HG03571 (cell line): Measurements from ENCODE around the gene SCRT2.
"Not testable (repeated sequence)": the region's sequence is repeated elsewhere in the genome, so short reads cannot be mapped to it uniquely, and the experiment has no call there.

Experiments used
- ATAC-seq: cut with Tn5 transposase; IDR thresholded peaks from one replicate; pipeline ENCODE4 v1.9.1; 2021; ENCODE audit not compliant: unreplicated experiment

Gene SCRT2

GRCh38 chr20:653110-653589 is 22.5 kb downstream of the SCRT2 start, which contains the start of gene SRXN1:
Gene SRXN1 (minus strand): TSS chr20:653200. CDS start chr20:653185, 15 bp downstream.
- ATAC-seq: peak; percentile 82

- ATAC-seq: no peak
Measured at GRCh38 chr20:652615-653109, 22.9 kb downstream of the SCRT2 start.

DNA sequence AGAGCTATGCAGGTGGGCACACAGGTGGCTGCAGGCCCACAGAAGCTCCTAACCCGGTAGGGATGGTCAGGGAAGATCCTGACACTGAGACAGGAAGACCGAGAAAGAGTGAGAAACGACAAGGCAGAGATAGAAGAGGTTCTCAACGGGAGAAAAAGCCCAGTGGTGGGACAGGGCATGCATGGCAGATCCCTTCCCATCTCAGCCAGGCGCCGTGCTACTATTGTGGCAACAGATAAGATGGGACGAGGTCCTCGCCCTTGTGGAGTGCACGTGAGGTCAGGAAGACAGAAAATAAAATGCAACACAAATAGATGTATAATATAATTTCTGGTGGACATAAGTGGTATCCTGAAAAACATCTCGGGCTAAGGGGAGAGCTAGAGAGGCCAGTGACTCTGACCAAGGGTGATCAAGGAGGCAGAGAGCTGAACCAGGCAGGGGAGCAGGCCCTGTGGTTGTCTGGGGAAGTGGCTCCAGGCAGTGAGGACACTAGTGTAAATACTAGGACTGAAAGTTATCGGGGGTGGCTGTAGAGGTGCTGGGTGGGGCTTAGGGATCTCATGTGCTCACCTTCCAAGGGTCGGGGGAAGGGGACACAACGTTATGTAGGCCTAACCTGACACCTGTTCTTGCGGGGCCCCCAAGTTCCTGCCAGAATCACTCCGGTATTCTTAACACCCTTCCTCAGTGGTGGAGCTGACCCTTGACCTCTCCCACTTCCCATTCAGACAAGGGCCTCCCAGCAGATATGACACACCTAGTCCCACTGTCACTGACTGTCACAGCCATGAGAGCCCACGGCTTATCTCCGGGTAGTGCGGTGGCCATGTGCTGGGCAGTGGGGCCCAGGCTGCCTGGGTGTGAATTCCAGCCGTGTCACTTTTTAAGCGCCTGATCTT is 23.6 kb downstream of the SCRT2 start:
- no peak for ATAC-seq

DNA sequence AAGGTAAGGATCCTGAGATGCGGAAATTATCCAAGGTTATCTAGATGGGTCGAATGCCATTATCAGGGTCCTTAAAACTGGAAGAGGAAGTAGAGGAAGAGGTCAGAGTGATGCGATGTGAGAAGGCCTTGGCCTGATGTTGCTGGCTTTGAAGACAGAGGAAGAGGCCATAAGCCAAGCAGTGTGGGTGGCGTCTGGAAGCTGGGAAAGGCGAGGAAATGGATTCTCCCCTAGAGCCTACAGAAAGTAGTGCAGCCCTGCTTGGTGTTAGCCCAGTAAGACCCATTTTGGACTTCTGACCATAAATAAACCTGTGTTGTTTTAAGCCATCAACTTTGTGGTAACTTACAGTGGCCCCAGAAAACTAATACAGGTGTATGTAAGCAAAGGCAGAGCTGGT is 24.6 kb downstream of the SCRT2 start:
- no peak for ATAC-seq

DNA sequence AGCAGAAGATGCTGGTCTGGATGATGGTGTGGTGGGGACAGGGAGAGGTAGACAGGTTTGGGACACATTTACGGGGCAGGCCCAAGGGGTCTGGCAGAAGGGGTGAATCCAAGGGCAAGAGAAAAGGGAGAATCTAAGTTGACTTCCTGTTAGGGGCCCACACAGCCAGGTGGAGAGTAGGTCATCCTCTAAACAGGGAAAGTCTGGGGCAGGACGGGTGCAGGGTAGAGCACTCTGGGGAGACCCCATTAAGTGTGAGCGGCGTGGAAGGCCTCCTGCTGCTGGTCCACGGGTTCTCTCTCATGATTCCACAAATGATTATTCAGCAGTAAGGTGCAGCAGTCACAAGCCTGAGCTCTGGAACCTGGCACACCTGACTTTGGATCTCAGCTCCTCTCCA is 25.3 kb downstream of the SCRT2 start:
- ATAC-seq: no peak

DNA sequence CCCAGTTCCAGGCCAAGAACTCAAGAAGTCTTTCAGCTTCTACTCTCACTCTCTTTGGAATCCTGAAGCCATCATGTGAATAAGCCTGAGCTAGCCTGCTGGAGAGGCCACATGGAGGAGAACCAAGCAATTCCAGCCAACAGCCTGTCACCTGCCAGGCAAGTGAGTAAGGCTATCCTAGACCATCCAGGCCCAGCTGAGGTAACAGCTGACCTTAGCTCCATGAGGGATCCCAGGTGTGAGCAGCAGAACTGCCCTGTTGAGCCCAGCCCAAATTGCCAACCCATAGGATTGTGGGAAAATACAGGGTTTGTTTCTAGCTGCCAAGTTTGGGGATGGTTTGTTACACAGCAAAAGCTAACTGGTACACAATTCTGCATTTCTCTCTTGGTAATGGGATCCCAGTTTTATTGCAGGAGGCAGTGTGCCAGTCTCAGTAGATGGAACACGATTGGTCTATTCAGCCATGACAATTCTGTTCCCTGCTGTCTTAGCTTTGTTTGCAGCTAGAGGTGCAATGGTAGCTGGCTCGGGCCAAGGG is 28.1 kb downstream of the SCRT2 start:
- ATAC-seq: no peak

DNA sequence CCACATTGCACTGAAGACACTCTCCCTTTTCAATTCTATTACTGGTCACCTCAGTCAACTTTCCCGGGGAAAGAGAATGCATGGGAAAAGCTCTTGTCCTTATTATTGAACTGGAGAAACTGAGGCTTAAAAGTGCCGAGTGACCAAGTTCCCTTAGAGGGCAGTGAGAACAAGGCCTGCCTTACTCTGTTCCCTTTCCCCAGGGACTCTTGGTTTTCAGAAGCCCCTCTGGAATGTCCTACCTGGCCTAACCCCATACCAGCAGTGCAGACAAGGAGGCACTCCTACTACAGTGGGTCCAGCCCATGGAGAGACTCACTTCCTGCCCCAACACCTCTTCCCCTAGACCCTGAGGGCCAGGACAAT is 28.8 kb downstream of the SCRT2 start:
- no peak for ATAC-seq

GRCh38 chr20:646107-646867 is 29.3 kb downstream of the SCRT2 start:
- no peak for ATAC-seq

- no peak for ATAC-seq
Measured at GRCh38 chr20:645318-646106, 30.1 kb downstream of the SCRT2 start.

DNA sequence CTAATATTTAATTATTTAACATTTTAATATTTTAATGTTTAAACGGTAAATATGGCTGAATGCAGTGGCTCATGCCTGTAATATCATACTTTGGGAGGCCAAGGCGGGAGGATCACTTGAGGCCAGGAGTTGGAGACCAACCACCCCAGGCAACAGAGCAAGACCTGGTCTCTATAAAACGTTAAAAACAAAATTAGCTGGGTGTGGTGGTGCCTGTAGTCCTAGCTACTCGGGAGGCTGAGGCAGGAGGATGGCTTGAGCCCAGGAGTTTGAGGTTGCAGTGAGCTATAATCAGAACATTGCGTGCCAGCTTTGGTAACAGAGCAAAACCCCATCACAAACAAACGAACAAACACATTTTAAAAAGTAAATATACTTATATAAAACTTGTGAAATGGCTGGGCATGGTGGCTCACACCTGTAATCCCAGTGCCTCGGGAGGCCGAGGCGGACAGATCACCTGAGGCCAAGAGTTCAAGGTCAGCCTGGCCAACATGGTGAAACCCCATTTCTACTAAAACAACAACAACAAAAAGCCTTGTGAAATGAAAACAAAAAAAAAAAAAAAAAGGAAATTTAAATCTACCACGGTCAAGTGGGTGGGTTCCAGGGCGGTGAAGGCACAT is 30.8 kb downstream of the SCRT2 start:
- no peak for ATAC-seq

DNA sequence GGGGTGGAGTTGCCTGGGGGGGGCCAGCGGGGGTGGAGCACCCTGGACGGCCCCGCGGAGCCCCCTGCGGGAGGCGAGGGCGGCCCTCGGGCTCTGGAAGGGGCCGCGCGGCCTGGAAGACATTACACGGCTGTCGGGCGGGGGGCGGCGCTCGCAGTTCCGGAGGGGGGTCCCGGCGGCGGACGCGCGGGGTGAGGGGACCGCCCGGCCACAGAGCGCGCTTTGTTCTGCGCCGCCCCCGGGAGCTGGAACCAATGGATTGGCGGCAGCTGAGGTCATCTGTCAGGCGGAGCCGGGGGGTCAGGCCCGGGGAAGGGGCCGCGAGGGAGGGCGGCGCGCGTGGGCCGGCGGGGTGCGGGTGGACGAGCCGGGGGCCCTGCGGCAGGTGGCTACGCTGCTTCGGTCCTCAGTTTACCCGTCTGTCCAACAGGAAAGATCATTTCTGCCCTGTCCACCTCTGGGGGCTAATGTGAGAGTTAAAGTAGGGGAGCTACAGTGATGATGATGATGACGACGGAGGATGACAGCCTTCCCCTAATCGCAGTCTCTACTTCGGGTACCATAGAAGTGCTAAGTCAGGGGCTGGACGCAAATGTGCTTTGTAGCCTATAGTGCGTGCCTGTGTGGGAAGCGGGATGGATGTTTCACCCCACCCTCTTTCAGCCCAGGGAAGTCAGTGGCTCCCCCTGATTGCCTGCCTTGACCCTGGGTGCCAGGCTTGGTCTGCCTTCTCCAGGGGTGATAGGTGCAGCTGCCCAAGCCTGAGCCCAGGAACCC is 33.0 kb downstream of the SCRT2 start:
- no peak for ATAC-seq

GRCh38 chr20:642013-642397 is 33.6 kb downstream of the SCRT2 start:
- ATAC-seq: not testable (repeated sequence)

- ATAC-seq: no peak
Measured at GRCh38 chr20:641516-641875, 34.1 kb downstream of the SCRT2 start.

DNA sequence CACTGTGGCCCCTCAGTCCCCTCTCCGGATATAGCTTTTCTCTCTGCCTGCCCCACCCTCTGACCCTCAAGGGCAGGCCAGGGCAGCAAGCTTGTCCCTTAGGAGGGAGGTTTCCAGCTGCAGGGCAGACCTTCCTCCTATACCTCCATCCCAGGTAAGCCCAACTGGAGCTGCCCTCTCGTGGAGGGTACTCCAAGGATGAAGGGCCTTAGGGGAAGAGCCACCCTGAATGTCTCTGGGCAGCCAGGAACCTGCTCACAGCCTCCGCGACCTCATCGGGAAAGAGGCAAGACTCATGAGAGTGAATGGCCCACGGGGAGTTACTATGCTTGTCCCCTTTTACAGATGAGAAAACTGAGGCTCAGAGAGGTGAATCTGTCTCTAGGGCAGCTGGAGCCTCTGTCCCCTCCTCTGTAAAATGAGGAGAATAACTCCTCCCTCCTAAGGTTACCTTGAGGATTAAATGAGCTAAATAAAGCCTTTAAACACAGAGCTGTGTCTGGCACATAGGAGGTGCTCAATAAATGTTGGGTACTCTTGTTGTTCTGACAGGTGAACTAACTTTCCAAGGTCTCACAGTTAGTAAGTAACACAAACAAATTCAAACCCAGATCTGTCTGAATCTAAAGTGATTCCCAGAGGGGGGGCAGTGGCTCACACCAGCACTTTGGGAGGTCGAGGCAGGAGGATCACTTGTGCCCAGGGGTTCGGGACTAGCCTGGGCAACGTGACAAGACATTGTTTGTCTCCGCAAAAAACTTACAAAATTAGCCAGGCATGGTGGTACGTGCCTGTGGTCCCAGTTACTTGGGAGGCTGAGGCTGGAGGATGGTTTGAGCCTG is 34.7 kb downstream of the SCRT2 start:
- ATAC-seq: no peak

DNA sequence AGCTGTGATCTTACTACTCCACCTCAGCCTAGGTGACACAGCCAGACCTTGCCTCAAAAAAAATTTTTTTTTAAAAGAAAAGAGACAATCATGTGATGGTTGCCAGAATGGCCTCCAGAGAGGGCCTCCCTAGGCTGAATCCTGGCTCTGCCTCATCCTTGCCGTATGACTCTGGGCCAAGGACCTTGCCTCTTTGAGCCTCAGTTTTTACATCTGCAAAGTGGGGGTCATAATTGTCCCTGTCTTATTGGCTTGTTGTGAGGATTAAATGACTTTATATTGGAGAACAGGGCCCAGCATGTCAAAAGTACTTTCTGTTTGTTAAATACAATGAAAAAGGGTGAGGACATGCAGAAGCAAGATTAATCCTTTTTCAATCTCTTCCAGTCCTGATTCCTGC is 37.0 kb downstream of the SCRT2 start:
- no peak for ATAC-seq

DNA sequence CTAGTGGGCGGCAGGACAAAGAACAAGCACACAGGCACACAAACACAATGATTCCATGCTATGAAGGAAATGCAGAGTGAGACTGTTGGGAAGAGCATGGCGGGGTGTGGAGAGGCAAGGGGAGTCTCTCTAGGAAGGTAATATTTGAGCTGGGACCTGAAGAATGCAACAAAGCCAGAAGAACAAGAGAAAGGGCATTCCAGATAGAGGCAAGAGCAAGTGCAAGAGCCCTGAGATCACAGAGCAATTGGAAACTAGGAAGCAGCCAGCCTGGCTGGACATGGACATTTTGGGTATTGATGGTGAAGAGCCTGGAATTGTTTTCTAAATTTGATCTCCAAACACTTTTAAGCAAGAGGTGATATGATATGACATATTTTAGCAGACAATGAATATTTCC is 38.0 kb downstream of the SCRT2 start:
- ATAC-seq: no peak

GRCh38 chr20:635893-636338 is 39.7 kb downstream of the SCRT2 start:
- ATAC-seq: no peak

GRCh38 chr20:635028-635892 is 40.3 kb downstream of the SCRT2 start:
- no peak for ATAC-seq
